Fibroblast of lung (primary cell): ENCODE results near the gene CD244. TPM values are rescaled to one million over a fixed set of nuclear protein-coding genes. Genes with fewer than 3 reads are reported as not detected.

Source experiments
- DNase-seq, 2 donors: peaks; one replicate each; pipeline versions ENCODE4 v3.0.0 to v3.0.0-alpha.2; 2010; ENCODE audit warnings: low read depth in 2 of 2
- H2AFZ ChIP-seq: 2 replicates; pipeline ENCODE4 v1.5.1; 2012; ENCODE audit warnings: low read length, control low read depth, inconsistent platforms
- H3K27ac ChIP-seq: 2 replicates; pipeline ENCODE4 v1.5.1; 2011; ENCODE audit warnings: low read length, control low read depth; ENCODE audit not compliant: insufficient read depth
- H3K27me3 ChIP-seq: 2 replicates; pipeline ENCODE4 v1.5.1; 2011; ENCODE audit warnings: mild to moderate bottlenecking, low read length; ENCODE audit not compliant: control insufficient read depth, insufficient read depth
- H3K36me3 ChIP-seq: 2 replicates; pipeline ENCODE4 v1.5.1; 2011; ENCODE audit warnings: low read length; ENCODE audit not compliant: control insufficient read depth, insufficient read depth
- H3K4me1 ChIP-seq: 2 replicates; pipeline ENCODE4 v1.5.1; 2011; ENCODE audit warnings: low read length; ENCODE audit not compliant: control insufficient read depth, insufficient read depth; ENCODE audit errors: extremely low read depth
- H3K4me2 ChIP-seq: 2 replicates; pipeline ENCODE4 v1.5.1; 2011; ENCODE audit warnings: low read length, control low read depth; ENCODE audit not compliant: insufficient read depth; ENCODE audit errors: extremely low read depth
- H3K4me3 ChIP-seq, 4 experiments: fragments of 200-600 bp in 1 of 4; sonication (generic) in 1 of 4; replicated peaks in 1 of 4; 2 replicates each; pipeline ENCODE4 v1.5.1; 2011 to 2016; ENCODE audit warnings: low read length in 4 of 4, low read depth in 3 of 4, mild to moderate bottlenecking in 3 of 4, control low read depth in 2 of 4, inconsistent platforms in 1 of 4, mixed read lengths in 1 of 4; ENCODE audit not compliant: insufficient read depth in 1 of 4; ENCODE audit errors: control extremely low read depth in 1 of 4
- H3K79me2 ChIP-seq: 2 replicates; pipeline ENCODE4 v1.5.1; 2012; ENCODE audit warnings: mild to moderate bottlenecking, low read length, inconsistent platforms; ENCODE audit not compliant: control insufficient read depth, insufficient read depth
- H3K9ac ChIP-seq: 2 replicates; pipeline ENCODE4 v1.5.1; 2011; ENCODE audit warnings: mild to moderate bottlenecking, low read length, control low read depth; ENCODE audit not compliant: insufficient read depth
- H3K9me3 ChIP-seq: 2 replicates; pipeline ENCODE4 v1.5.1; 2012; ENCODE audit warnings: low read depth, low read length; ENCODE audit not compliant: control insufficient read depth, insufficient read depth
- H4K20me1 ChIP-seq: 2 replicates; pipeline ENCODE4 v1.5.1; 2011; ENCODE audit warnings: low read length; ENCODE audit not compliant: control insufficient read depth, insufficient read depth; ENCODE audit errors: extremely low read depth
- CTCF ChIP-seq, 2 donors: IDR thresholded peaks in 1 of 2; conservative IDR thresholded peaks in 1 of 2; 1 replicate in 1 of 2; 2 replicates in 1 of 2; pipeline ENCODE4 v1.5.1; 2011 to 2012; ENCODE audit warnings: low read length in 2 of 2, control low read depth in 1 of 2, inconsistent platforms in 1 of 2, low read depth in 1 of 2, mild to moderate bottlenecking in 1 of 2
- EZH2 ChIP-seq: IDR thresholded peaks from 2 replicates; pipeline ENCODE4 v1.5.1; 2012; ENCODE audit warnings: low read length, control low read depth, mild to moderate bottlenecking; ENCODE audit errors: missing control alignments
- polyA plus RNA-seq, 2 donors: library from polyadenylated mRNA; depleted of rRNA in 1 of 2; stranded (reverse) in 1 of 2; unstranded in 1 of 2; fragments of >200 nt; gene quantifications; 2 replicates each; pipeline ENCODE4 v1.2.1, GENCODE V29; 2011 to 2012; ENCODE audit warnings: missing spikeins in 1 of 2
- total RNA-seq: library from RNA; depleted of rRNA; stranded (reverse); fragments of >200 nt; gene quantifications from 2 replicates; pipeline ENCODE4 v1.2.1, GENCODE V29; 2014

CD244 gene
- total and polyA plus RNA-seq, 2 donors (not counting 1 experiment from before 2014, with no cell fraction given) = not detected

- DNase-seq = no peak
- Histone ChIP-seq H3K27me3 (no peaks in the 10 kb centered on the region), H3K4me3 (no peak overlapping the region), H3K4me1 (no peaks in the 10 kb centered on the region), H3K9ac (no peak overlapping the region), H2AFZ (no peak overlapping the region), H4K20me1 (no peaks in the 10 kb centered on the region), H3K27ac (no peak overlapping the region), H3K4me2 (no peak overlapping the region), H3K79me2 (no peaks in the 10 kb centered on the region), H3K36me3 (no peaks in the 10 kb centered on the region), H3K9me3 (no peaks in the 10 kb centered on the region)
- TF ChIP-seq CTCF (conservative IDR thresholded peaks at IDR 0.05 in 1 of 2, IDR thresholded peaks at IDR 0.05 in 1 of 2; ENCODE audit: low read depth in 1 of 2, low read length in 2 of 2) = no peak
- TF ChIP-seq EZH2 = no peak
These were observed 4.6 kb downstream of the CD244 start for GRCh38 chr1:160858097-160858496.

- no peaks in the 10 kb centered on the region for H4K20me1 ChIP-seq
- no peaks in the 10 kb centered on the region for H3K9me3 ChIP-seq
- no peak overlapping the region for H3K27ac ChIP-seq
- H2AFZ ChIP-seq = no peak overlapping the region
- H3K9ac ChIP-seq = no peak overlapping the region
- H3K4me1 ChIP-seq = no peaks in the 10 kb centered on the region
- H3K4me2 ChIP-seq = no peak overlapping the region
- no peaks in the 10 kb centered on the region for H3K79me2 ChIP-seq
- no peak for DNase-seq
- no peak overlapping the region for H3K4me3 ChIP-seq
- no peaks in the 10 kb centered on the region for H3K27me3 ChIP-seq
- TF ChIP-seq CTCF (conservative IDR thresholded peaks at IDR 0.05 in 1 of 2, IDR thresholded peaks at IDR 0.05 in 1 of 2; ENCODE audit: low read depth in 1 of 2, low read length in 2 of 2) (no peak), EZH2 (no peak)
- no peaks in the 10 kb centered on the region for H3K36me3 ChIP-seq
These were observed 7.3 kb downstream of the CD244 start for GRCh38 chr1:160855181-160855981.

GRCh38 chr1:160853754-160854153 lies 8.9 kb downstream of the CD244 start:
- H3K9me3 ChIP-seq = no peaks in the 10 kb centered on the region
- no peaks in the 10 kb centered on the region for H3K27me3 ChIP-seq
- H3K79me2 ChIP-seq = no peaks in the 10 kb centered on the region
- no peak overlapping the region for H3K4me3 ChIP-seq
- no peaks in the 10 kb centered on the region for H3K4me1 ChIP-seq
- no peaks in the 10 kb centered on the region for H3K36me3 ChIP-seq
- TF ChIP-seq CTCF (conservative IDR thresholded peaks at IDR 0.05 in 1 of 2, IDR thresholded peaks at IDR 0.05 in 1 of 2; ENCODE audit: low read depth in 1 of 2, low read length in 2 of 2) = no peak
- TF ChIP-seq EZH2 = no peak
- no peak overlapping the region for H2AFZ ChIP-seq
- no peak overlapping the region for H3K4me2 ChIP-seq
- no peak for DNase-seq
- H4K20me1 ChIP-seq = no peaks in the 10 kb centered on the region
- H3K9ac ChIP-seq = no peak overlapping the region
- H3K27ac ChIP-seq = no peak overlapping the region
